Panc1 (cell line): ENCODE results near the gene ARHGEF26.

Source experiments
- CTCF ChIP-seq: fragments of 450-650 bp; IDR thresholded peaks from 2 replicates; pipeline ENCODE4 v1.5.1; 2017; ENCODE audit warnings: mild to moderate bottlenecking
- POLR2AphosphoS5 ChIP-seq: IDR thresholded peaks from 2 replicates; pipeline ENCODE4 v1.6.1; 2012; ENCODE audit warnings: mild to moderate bottlenecking, low read depth, low read length, moderate library complexity
- REST ChIP-seq, 2 experiments: IDR thresholded peaks; 2 replicates each; pipeline ENCODE4 v1.6.1; 2011 to 2012; ENCODE audit warnings: low read depth in 2 of 2, control low read depth in 1 of 2, low read length in 1 of 2, mild to moderate bottlenecking in 1 of 2, moderate library complexity in 1 of 2; ENCODE audit not compliant: insufficient read depth in 1 of 2
- SIN3A ChIP-seq: IDR thresholded peaks from 2 replicates; pipeline ENCODE4 v1.6.1; 2012; ENCODE audit warnings: low read depth, mild to moderate bottlenecking, low read length, moderate library complexity, borderline replicate concordance; ENCODE audit not compliant: insufficient read depth
- TCF7L2 ChIP-seq: IDR thresholded peaks from 2 replicates; pipeline ENCODE4 v1.6.1; 2011; ENCODE audit warnings: mild to moderate bottlenecking, low read depth, low read length, inconsistent platforms

GRCh38 chr3:154085799-154086198 is 35.4 kb upstream of the ARHGEF26 start:
- no peak for TF ChIP-seq CTCF
- TF ChIP-seq REST (IDR thresholded peaks at IDR 0.05; ENCODE audit: insufficient read depth in 1 of 2, low read depth in 2 of 2, low read length in 1 of 2): no peak
- no peak for TF ChIP-seq TCF7L2
- TF ChIP-seq POLR2AphosphoS5: no peak
- TF ChIP-seq SIN3A: no peak
